Vagina (tissue), 2 donors: ENCODE data around the gene ARHGEF4.

Experiments used
- POLR2A ChIP-seq, 2 donors: fragments of 450-650 bp; IDR thresholded peaks; one replicate each; pipeline ENCODE4 v1.6.1; 2017; ENCODE audit warnings: antibody characterized with exemption in 2 of 2, mild to moderate bottlenecking in 2 of 2, moderate library complexity in 2 of 2
- TF ChIP-seq, protein P1 (sequence below), 3 experiments: fragments of 450-650 bp in 2 of 3; fragments of 200-600 bp in 1 of 3; sonication (generic) in 1 of 3; IDR thresholded peaks; one replicate each; pipeline ENCODE4 v1.5.1; 2017 to 2019; ENCODE audit warnings: antibody characterized with exemption in 3 of 3, mild to moderate bottlenecking in 2 of 3, moderate library complexity in 2 of 3

DNA sequence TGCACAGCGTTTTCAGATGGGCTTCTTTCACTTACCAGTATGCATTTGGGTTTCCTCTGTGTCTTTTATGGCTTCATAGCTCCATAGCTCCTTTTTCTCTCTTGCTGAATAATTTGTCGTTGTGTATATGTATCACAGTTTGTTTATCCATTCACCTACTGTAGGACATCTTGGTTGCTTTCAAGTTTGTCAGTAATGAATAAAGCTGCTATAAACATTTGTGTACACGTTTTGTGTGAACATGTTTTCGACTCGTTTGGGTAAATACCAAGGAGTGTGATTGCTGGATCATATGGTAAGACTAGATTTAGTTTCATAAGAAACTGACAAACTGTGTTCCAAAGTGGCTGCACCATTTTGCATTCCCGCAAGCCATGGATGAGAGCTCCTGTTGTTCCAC lies 161.8 kb downstream of the ARHGEF4 start:
- TF ChIP-seq, protein P1, sequence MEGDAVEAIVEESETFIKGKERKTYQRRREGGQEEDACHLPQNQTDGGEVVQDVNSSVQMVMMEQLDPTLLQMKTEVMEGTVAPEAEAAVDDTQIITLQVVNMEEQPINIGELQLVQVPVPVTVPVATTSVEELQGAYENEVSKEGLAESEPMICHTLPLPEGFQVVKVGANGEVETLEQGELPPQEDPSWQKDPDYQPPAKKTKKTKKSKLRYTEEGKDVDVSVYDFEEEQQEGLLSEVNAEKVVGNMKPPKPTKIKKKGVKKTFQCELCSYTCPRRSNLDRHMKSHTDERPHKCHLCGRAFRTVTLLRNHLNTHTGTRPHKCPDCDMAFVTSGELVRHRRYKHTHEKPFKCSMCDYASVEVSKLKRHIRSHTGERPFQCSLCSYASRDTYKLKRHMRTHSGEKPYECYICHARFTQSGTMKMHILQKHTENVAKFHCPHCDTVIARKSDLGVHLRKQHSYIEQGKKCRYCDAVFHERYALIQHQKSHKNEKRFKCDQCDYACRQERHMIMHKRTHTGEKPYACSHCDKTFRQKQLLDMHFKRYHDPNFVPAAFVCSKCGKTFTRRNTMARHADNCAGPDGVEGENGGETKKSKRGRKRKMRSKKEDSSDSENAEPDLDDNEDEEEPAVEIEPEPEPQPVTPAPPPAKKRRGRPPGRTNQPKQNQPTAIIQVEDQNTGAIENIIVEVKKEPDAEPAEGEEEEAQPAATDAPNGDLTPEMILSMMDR (IDR thresholded peaks at IDR 0.05): no peak
- TF ChIP-seq POLR2A (IDR thresholded peaks at IDR 0.05): no peak
